ENCODE data around the gene KLHL36. TPM values are rescaled to one million over a fixed set of nuclear protein-coding genes. Genes with fewer than 3 reads are reported as not detected.

The KLHL36 gene
- total and polyA plus RNA-seq, 10 donors, result 17.8 to 93.6 (median 66.9) TPM

DNA sequence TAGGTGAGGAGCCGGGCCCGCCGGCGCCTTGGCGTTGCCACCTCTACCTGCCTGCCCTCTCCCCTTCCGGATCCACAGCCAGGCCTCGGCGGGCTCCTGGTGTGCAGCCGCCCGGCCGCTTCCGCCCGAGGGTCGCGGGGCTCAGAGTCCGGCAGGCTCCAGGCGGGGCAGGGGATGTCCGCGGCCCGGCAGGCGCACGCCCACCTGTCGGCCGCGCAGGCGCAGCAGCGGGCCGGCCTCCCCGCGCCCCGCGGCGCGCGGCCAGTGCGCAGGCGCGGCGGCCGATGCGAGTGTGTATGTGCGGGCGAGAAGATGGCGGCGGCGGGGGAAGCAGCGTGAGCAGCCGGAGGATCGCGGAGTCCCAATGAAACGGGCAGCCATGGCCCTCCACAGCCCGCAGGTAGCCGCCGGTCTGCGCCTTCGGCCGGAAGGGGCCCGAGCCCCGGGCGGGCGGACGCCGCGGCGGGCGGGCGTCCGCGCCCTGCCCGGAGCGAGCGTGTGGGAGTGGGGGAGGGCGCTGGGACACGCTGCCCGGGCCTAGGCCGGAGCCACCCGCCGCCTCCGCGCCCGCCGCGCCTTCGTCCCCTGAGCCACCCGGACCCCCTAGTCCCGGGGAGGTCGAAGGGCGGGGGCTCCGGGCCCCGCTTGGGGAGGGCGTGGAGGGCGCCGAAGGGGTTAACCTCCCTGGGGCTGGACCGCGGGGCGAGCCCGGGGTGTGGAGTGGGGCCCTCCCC, 51.6 kb downstream of the KLHL36 start, which contains the start of gene USP10:
TSS of gene USP10 (plus strand) at position 289 of the 734 bp plus-strand sequence. CDS start at position 380, 91 bp downstream.
- intact Hi-C loops (cut with DNase I; ENCODE audit: low total_unique reads), result no loop called here
- TF ChIP-seq POLR2A (IDR thresholded peaks at IDR 0.05) (no peak), POLR2AphosphoS5 (IDR thresholded peaks at IDR 0.05) (peak; percentile 76 to 86 (median 81))
- TF ChIP-seq, protein P1, sequence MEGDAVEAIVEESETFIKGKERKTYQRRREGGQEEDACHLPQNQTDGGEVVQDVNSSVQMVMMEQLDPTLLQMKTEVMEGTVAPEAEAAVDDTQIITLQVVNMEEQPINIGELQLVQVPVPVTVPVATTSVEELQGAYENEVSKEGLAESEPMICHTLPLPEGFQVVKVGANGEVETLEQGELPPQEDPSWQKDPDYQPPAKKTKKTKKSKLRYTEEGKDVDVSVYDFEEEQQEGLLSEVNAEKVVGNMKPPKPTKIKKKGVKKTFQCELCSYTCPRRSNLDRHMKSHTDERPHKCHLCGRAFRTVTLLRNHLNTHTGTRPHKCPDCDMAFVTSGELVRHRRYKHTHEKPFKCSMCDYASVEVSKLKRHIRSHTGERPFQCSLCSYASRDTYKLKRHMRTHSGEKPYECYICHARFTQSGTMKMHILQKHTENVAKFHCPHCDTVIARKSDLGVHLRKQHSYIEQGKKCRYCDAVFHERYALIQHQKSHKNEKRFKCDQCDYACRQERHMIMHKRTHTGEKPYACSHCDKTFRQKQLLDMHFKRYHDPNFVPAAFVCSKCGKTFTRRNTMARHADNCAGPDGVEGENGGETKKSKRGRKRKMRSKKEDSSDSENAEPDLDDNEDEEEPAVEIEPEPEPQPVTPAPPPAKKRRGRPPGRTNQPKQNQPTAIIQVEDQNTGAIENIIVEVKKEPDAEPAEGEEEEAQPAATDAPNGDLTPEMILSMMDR (IDR thresholded peaks at IDR 0.05 in 8 of 11, conservative IDR thresholded peaks at IDR 0.05 in 3 of 11), result no peak
- peak; percentile 95 for DNase-seq
- Histone ChIP-seq H3K27me3 (replicated peaks in 1 of 7) (no peaks in the 10 kb centered on the region), H3K4me1 (peaks cover 23 to 57% (median 49%) of the 10 kb centered on the region in 6 donors), H3K27ac (peak within 1 kb of the TSS; percentile 86 to 96 (median 91)), H3K4me3 (peak within 1 kb of the TSS; percentile 81 to 99 (median 93)), H3K9me3 (no peaks in the 10 kb centered on the region), H3K36me3 (peaks cover 0 to 4% (median 0%) of the 10 kb centered on the region in 6 donors)
- WGBS, 5 donors, result 0 to 1% (median 1%) methylated on average over 8 to 97 of the region's 97 CpGs

DNA sequence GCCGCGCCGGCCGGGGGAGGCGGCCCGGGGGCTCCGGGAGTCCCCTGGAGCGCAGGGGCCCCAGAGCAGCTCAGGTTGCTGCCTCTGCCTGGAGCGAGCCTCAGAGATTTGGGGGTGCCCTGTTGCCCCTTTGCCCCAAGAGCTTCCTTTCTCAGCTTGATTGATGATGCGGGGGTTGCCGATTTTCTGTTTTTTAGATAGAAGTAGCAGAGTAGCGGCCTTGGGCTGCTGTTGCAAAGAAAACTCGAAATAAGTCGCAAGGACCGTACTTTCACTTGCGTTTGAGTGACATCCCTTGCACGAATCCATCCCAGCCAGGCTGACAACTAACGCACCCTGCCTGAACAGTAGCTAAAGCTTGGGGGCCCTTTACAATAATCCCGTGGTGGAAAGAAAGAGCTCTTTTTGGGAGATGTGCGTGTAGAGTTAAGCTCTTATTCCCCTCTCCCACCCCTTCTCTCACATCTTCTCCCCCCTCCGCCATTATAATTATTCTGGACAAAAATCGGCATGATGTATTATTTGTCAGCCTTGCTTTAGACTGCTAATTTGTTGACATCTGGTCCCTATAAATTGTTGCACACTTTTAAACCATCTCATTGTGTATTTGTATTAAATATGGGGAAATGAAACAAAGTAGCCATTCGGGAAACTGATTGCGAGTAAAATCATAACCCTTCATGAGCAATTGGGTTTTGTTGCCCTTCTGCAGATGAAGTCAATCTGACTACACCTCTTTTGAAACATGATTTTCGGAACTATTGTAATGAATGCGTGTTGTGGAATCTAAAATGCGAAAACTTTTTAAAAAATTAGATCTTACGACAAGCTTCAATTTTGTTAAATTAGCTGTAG, 52.4 kb downstream of the KLHL36 start:
- intact Hi-C loops (cut with DNase I; ENCODE audit: low total_unique reads), result no loop called here
- peaks cover 23 to 64% (median 56%) of the 10 kb centered on the region in 6 donors for H3K4me1 ChIP-seq
- peak overlapping the region; percentile 81 to 99 (median 93) for H3K4me3 ChIP-seq
- no peak for DNase-seq
- H3K9me3 ChIP-seq, result no peaks in the 10 kb centered on the region
- peaks cover 0 to 9% (median 0%) of the 10 kb centered on the region in 6 donors for H3K36me3 ChIP-seq
- WGBS, 5 donors, result 3 to 6% (median 4%) methylated on average over 19 to 28 of the region's 28 CpGs
- TF ChIP-seq POLR2AphosphoS5 (IDR thresholded peaks at IDR 0.05), result no peak
- TF ChIP-seq, protein P1 (IDR thresholded peaks at IDR 0.05 in 8 of 11, conservative IDR thresholded peaks at IDR 0.05 in 3 of 11), result no peak
- TF ChIP-seq POLR2A (IDR thresholded peaks at IDR 0.05), result no peak
- no peaks in the 10 kb centered on the region for H3K27me3 ChIP-seq (replicated peaks in 1 of 7)
- peak overlapping the region; percentile 86 to 96 (median 91) for H3K27ac ChIP-seq

DNA sequence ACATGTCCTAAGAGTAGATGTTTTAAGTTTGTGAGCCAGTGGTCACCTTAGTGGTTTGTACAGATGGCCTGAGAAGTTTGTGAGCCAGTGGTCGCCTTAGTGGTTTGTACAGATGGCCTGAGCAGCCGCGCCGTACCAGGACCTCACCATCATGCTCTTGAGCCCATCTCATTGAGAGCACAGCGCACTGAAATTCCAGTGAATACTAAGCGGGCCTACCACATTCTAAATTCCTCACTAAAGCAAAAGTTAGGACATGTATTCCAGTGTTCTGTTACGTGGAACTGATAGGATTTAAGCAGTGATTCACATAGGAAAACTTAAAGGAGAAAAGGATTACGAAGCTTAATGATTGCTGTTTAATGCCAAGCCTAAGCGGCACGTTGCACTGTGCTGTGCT, 55.4 kb downstream of the KLHL36 start:
- Histone ChIP-seq H3K4me3 (no peak overlapping the region), H3K9me3 (no peaks in the 10 kb centered on the region), H3K27ac (no peak overlapping the region), H3K36me3 (peaks cover 0 to 9% (median 0%) of the 10 kb centered on the region in 6 donors), H3K4me1 (peaks cover 23 to 93% (median 75%) of the 10 kb centered on the region in 6 donors), H3K27me3 (replicated peaks in 1 of 7) (no peaks in the 10 kb centered on the region)
- DNase-seq, result no peak
- intact Hi-C loops (cut with DNase I; ENCODE audit: low total_unique reads), result no loop called here
- TF ChIP-seq POLR2AphosphoS5 (IDR thresholded peaks at IDR 0.05) (no peak), POLR2A (IDR thresholded peaks at IDR 0.05) (no peak)
- TF ChIP-seq, protein P1 (IDR thresholded peaks at IDR 0.05 in 8 of 11, conservative IDR thresholded peaks at IDR 0.05 in 3 of 11), result no peak
- 87 to 91% (median 91%) methylated on average over 10 of the region's 10 CpGs for WGBS, 5 donors

Measured in spleen (tissue), 11 donors.